GM21447 (cell line): Measurements from ENCODE around the gene FXYD6.

Source experiments
- ATAC-seq: cut with Tn5 transposase; IDR thresholded peaks from one replicate; pipeline ENCODE4 v1.9.1; 2021; ENCODE audit not compliant: unreplicated experiment

The FXYD6 gene

DNA sequence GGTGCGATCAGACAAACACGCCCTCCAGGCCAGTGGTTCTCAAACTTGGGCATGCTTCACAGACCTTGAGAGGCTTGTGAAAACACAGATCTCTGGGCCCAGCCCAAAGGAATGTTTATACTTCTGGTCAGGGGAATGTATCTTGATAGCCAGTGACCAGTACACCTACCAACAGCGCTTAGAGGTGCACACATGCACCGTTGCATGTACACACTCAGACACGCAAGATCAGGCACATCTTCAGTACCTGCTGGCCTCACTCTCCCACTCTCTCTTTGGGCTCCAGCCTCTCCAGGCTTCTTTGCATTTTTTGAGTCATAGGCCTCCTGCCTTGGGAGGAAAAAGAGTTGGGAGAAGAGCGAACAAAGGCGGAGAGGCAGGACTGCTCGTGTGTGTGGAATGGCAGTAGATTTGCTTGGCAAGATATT lies 11.7 kb upstream of the FXYD6 start:
- no peak for ATAC-seq

DNA sequence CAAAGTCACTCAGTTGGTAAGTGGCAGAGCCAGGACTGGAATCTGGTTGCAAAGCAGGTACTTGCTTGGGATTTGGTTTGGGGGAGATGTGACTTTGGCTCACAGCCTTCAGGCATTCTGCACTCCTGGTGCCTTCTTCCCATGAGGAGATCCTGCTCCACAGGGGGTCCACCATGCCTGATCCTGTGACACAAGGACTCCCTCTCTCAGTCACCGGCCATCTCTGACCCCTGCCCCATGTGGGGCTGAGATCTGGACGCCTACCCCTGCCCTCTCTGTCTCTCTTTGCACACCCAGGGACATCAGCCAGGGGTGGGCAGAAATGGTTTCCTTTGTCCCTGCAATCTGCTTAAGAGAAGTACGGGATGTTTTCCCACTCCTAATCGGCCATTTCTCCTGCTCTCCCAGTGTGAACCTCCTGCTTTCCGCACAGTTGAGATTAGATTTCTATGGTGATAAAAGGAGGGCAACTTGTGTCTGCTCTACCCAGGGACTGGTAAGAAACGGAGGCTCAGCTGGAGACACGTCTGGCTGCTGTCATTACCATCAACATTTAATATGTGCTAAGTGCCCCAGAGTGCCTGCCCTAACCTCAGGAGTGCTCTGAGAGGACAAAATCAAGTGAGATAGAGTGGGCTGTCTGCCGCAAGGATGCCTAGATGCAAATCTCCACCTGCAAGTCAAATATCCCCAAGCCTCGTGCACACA lies 11.1 kb upstream of the FXYD6 start:
- no peak for ATAC-seq

DNA sequence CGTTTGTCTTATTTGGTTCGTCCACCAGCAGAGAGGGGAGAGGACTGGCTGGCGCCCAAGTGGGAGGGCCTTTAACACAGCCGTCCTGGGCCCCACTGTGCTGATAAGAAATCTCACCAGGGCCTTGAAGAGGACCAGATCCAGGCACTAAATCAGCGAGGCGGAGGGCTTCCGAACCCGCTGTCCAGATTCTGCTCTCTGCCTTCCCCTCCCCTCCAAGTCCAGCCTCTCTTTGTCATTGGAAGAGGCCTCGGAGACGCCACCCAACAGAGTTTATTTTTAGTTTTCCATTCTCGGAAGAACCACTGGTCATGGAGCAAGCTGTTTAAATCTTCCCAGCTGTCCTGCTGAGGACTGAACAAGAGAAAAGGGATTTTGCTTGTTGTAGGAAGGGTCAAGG lies 9.3 kb upstream of the FXYD6 start:
- ATAC-seq: no peak

DNA sequence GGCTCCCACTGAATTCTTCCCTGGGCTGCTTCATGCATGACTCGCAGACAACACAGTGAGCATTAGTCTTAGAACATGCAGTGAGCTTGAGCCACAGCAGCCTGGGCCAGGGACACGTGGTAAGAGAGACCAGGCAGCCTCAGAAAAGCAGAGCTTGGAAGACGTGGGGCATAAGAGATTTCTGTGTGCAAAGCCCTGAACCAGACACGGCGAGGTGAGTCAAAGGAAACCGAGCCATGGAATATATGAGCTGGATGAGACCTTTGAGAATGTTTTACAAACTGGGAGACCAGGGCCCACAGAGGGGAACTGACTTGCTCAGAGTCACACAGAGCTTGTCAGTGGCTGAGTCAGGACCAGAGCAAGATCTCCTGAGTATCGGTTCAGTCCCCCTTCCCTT lies 8.5 kb upstream of the FXYD6 start:
- no peak for ATAC-seq

DNA sequence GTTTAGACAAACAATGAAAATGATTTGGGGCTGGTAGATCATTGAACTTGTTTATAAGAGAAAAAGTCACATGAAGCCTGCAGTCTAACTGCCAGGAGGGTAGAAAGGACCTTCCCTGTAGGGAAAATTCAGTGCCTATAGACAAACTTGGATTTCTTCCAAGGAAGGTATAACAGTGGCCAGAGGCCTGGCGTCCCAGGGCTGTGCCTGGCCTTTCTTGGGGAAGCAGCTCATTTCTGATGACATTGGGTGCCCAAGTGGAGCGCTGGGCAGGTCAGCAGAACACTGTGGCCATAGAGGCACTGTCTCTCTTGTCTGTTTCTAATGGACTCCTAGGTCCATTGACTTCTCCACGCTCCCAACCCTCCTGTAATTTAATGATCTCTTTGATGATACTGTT lies 6.6 kb upstream of the FXYD6 start:
- ATAC-seq: no peak

DNA sequence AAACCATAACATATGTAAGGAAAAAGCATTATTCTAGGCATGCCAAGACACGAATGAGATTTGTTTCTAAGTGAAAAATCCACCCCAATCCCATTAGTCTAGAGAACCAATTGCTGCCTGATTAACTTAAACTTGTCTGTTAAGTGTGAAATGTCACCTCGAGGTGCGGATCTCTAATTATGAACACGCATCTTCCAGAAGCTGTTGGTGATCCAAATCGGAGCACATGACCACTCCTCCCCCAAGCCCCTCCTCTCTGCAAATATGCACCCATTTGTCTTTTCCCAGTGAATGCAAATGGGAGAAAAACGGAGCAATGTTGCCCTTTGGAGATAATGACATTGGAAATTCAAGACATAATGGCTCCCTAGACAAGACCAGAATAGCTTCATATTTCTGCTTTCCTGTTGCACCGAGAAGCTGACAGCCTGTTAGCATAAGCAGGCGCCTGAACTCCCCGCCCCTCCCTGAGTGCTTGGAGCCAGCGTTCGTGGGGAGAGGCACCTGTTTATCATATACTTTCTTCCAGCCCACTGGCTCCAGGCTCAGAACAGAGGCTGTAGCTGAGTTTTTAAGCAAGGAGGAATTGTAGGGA lies 6.0 kb upstream of the FXYD6 start:
- ATAC-seq: no peak

DNA sequence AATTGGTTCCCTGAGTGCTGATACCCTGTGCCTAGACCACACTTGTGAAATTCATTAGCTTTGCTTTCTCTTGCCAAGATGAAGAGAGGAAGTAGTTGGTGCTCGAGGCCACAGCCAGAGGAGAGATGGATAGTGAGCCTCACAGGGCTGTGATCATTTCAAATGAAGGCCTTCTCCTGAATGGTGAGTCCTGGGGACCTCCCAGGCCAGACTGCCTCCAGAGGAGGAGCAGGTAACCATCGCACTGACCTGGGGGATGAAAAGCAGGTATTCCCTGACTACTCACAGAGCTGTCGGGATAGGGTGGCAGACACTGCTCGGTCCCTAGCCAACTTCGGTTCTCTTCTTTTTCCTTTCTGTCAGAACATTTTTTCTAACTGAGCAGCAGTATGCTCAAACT lies 4.8 kb upstream of the FXYD6 start:
- no peak for ATAC-seq

DNA sequence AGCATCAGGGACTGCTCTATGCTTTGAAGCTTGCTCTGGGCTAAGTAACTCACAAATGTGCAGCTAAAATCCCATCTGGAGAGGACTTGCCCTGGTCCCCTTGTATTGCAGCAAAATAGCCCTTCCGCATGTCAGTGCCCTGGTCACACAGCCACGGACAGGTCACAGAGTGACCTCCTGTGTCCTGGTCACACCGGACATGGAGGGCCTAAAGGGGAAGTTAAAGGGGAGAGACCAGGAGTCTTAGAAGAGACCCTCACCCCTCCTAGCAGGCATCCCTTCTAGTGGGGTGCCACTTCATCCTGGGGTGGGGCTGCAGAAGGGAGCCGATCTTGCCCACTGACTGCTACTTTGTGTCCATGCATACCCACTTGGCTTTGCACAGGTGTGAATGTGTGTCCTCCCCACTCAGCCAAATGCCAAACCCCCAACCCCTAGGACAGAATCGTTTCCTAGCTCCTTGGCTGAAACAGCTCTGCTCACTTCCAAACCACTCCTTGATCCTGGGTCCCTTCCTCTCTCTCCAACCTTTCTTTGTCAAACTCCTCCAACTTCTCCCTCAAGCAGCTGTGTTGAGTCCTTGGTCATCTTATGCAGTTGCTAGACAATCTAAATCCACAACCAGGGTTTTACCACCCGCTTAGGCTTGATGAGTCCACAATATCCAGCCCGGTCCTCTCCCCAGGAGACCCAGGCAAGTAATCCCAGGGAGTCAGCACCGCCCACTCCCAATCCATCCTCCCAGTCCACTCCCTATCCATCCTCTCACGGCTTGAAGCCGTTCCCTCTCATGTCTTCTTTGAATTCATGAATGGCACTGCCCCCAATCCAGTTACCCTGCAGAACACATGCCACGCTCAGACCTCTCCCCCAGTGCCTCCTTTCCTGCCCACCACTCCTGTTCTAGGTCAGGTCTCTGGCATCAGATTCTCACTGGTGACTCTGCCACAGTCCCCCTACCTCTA lies 3.3 kb upstream of the FXYD6 start:
- no peak for ATAC-seq

DNA sequence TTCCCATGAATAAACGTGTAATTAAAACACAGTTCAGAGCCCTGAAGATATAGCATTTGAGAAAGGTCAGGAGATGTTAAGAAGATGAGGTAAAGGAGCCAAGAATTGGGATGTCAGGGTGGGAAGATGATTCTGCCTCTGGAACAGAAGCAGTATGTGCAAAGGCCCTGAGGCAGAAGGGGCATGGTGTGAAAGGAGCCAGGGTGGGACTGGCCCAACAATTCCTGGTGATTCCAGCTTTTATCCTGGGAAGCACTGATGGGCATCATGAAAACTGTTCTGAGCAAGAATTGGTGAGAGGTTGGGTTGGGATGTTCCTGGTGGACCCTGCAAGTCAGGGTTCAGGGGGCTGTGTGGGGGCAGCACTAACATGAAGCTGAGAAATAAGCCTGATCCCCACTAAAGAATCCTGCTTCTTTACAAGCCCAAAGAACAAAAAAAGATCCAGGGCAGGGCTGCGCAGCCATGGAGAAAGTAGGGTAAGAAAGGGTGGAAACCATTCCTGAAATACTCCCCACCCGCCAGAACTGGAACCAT lies 2.5 kb upstream of the FXYD6 start:
- ATAC-seq: no peak

DNA sequence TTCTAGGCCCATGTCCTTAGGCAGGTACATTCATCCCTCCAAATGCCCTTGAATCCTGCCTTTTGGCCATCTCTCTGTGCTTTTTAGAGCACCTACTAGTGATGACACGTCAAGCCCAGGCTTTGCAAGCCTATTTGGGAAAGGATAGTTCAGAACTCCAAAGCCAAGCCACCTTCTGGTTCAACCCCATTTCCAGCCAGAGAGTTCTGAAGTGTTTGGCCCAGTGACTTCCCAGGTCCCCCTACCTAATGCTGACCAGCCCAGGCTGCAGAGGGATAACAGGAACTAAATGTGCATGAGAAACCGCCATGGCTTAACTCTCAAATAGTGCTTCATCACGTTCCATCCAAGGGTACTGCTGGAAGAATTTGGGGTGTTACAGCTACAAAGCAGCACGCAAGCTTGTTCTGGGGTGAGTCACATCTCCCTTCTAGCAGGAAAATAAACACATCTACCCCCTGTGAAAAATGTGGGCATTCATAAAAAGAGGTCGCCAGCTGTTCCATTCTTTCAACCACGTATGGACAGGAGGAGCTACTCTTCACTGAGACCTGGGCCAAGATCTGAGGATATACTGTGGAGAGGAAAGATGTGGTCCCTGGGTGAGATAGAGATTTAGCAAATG lies 2.0 kb upstream of the FXYD6 start:
- ATAC-seq: no peak

DNA sequence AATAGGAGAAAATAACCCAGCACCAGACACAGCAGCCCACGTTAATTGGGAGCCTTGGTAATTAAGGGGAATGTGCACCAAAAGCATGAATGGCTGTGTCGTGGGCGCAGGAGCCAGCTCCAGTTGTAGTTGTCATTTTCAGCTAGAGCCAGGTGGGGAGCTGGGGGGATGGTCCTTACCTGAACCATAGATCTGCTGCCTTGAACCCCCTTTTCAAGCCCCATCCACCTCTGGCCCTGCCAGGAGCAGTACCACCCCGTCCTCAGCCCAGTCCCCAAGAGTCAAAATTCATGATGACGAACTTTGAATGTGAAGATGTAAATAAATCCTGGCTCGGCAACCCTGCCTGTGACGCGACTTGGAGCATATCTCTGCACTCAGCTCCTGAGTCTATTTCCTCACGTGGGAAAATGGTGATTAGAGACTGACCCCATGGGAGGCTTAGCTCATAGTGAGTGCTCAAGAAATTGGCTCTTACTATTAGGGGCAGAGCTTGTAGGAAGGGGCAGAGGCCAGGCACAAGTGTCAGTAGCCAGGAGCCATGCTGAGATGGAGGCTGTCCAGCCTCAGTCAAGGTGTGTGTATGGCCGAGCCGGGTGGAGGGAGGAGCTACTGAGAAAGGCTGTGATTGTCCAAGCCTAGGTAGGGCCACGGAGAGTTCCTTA lies 794 bp upstream of the FXYD6 start:
- ATAC-seq: no peak

DNA sequence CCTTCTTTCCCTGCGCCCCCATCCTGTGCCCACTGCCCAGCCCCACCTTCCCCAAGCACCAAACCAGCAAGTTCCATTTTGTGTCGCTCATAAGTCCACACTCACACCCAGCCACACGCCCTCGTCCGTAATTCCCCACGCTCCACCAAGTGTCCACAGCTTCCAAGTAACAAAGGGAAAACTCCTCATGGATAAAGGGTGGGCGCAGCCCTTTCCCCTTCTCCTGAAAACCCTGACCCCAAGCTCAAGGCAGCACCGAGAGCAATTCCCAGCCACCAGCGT lies 458 bp downstream of the FXYD6 start:
- ATAC-seq: no peak

DNA sequence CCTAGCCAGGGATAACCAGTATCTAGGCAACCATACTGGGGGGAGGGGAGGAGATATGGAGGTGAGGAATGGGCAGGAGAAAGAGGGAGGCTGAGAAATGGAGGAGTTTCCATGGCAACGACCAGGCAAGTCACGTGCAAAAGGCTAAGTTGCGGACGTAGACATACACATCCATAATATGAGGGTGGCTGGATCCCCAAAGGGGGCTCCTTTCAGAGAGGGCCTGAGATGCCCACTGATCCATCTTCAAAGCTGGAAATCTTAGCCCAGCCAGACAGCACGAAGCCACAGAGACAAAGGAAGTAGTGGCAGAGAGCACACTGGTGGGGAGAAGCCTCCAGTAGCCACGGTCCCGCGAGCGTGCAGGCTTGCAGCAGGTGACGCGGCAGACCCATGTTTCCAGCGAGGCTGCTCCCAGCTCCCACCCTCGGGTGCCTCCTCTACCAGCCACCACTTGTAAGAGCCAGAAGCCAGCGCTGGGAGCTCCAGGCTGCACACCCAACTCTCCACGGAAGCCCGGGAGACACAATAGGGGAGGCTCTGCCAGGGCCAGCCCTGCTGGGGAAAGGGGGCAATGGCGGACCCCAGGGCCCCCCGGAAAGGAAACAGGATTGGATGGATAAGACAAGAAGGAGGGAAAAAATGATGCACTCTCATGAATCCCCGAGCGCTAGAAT lies 938 bp downstream of the FXYD6 start:
- ATAC-seq: no peak

DNA sequence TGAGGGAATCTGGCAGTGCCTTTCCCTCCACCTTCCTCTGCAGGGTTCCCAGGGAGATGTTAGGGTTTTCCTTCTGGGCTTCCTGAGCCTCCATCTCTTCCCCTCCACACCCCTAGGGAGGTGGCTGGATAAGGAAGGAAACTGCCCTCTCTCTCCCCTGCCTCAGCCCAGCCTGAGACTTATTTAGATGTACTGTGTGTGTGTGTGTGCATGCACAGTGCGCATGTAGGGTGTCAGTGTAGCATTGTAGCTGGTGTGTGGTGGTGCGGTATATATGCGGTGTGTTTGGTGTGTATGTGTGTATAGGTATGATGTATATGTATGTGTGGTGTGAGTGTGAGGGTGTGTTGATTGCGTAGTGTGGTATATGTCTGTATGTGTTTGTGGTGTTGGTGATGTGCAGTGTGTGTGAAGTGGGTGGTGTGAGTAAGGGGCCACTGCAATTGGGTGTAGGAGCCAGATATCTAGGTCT lies 1.5 kb downstream of the FXYD6 start:
- ATAC-seq: no peak

DNA sequence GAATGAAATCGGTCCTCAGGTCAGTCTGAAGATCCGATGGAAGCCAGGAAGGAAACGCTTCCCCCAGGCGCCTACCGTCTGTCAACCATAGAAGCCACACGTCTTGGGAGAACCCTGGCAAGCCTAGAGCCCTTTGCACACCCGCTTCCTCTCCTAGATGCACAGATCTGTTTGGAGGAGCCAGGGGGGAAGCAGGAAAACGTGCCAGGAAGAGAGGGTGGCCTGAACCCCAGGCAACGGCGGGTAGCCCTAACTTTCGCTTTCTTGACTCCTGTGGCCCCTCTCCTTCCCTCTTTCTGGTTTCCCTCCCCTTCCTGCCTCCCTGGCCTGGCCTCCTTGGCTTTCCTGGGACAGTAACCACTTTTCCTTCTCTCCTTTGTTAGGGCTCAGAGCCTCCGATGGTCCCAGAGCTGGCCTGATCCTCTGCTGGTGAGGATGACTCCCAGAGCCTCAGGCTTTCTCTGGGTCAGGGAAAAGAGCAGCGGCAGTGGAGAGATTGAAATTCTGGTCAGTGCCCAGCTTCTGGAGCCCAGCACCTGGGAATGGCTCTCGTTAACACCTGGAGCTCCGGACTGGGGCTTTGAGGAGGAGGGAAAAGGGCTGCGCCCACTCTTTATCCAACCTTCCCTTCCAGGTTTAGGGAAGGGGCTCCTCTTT lies 2.1 kb downstream of the FXYD6 start:
- ATAC-seq: no peak

DNA sequence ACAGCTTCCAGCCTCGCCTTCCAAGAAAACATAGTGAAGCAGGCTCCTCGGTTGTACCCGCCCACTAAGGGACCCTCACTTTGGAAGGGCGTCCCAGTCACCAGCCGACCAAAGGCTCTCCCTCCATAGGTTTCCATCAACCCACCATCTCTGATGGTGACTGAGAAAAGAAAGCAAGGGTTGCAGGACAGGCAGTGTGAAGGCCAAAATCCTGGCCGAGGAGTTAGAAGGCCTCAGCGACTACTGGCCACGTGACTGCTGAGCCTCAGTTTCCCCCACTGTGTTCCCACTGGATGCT lies 2.7 kb downstream of the FXYD6 start:
- ATAC-seq: no peak

DNA sequence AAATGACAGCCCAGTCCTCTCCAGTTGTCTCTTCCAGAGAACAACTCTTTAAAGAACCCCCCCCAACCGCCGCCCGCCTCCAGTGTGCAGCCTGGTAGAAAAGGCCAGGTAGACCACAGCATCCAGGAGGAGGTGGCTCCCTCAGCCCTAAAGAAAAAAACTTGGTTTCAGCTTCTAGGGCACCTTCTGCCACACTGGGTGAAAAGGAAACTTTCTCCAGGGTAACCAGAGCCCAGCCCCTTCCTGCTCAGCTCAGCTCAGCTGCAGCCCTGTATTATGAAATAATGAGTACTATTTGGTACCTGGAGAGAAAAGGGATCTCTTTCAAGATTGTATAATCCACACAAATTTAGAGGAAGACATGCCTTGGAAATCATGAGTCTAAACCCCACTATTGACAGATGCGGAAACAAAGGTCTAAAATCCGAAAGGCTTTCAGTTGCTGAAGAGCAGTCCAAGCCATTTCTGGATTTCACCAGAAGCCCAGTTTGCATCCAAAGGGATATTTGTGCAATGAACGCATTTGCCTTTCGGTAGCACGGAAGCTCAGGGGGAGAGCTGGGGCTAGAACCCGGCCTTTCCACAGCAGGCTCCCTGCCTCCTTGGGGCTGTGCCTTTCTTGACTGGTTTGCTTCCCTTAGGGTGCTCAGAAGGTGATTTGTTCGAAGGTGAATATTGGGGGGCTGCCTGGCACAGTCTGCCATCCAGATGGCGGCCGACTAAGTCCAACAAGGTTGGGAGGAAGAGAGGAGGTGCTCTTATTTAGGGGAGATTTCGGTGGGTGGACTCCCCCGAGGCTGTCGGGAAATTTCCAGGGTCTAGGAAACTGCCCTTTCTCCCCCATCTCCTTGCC lies 3.3 kb downstream of the FXYD6 start:
- ATAC-seq: no peak

DNA sequence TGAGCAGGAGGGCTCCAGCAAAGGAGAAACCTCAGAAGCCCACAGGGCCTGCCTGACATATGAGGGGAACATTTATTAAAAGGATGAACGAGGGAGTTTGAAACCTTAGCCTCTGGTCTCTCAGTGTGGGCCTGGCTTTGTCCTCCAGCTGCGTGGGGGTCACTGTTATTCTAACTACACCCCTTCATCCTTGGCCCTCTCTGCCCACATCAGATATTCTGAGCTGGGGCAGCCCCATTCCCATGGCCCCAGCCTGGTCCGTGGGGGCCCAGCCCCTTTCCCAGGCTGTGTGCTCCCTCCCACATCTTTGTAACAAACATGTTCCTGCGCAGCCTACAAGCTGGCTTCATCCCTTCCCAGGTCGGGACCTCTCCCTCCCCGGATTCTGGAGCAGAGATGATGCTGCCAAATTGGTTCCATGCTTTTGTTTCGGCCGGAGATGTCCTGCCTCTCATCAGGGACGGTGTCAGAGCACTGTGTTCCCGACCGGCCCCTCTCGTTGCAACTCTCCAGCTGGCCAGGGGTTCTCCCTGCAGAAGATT lies 4.0 kb downstream of the FXYD6 start:
- no peak for ATAC-seq

DNA sequence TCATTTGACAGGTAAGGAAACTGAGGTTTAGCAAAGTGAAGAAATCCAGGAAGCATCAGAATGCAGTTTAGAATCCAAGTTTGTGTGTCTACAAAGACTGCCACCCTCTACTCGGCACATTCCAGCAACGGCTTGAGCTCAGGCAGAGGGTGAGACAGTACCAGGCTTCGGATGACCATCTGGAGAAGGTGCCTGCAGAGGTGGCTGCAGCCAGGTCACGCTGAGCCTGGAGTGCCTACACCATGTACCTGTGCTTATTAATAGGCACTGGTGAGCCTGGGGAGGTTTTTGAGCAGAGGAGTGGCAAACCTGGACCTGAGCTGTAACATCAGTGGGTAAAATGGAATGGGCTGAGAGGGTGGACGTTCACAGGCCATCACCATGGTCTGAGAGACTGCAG lies 4.7 kb downstream of the FXYD6 start:
- no peak for ATAC-seq
